Superior temporal gyrus (tissue), 1 donor: Measurements from ENCODE around the gene SMURF2.
"Not testable (repeated sequence)": the region's sequence is repeated elsewhere in the genome, so short reads cannot be mapped to it uniquely, and the experiment has no call there.

Experiments used
- DNase-seq: peaks from one replicate; pipeline ENCODE4 v3.0.0-alpha.2; 2016; ENCODE audit errors: extremely low spot score

Gene SMURF2

GRCh38 chr17:64598672-64599071 lies 63.4 kb downstream of the SMURF2 start:
- DNase-seq: no peak

GRCh38 chr17:64596988-64597387 lies 65.1 kb downstream of the SMURF2 start:
- DNase-seq: no peak

- no peak for DNase-seq
Measured at GRCh38 chr17:64596439-64596838, 65.7 kb downstream of the SMURF2 start.

GRCh38 chr17:64591944-64592343 lies 70.2 kb downstream of the SMURF2 start:
- DNase-seq: no peak

- no peak for DNase-seq
Measured at GRCh38 chr17:64585146-64585545, 77.0 kb downstream of the SMURF2 start.

- no peak for DNase-seq
Measured at GRCh38 chr17:64583038-64583437, 79.1 kb downstream of the SMURF2 start.

GRCh38 chr17:64580384-64581315 lies 81.5 kb downstream of the SMURF2 start:
- DNase-seq: no peak

GRCh38 chr17:64579917-64580316 lies 82.2 kb downstream of the SMURF2 start:
- DNase-seq: no peak

- DNase-seq: not testable (repeated sequence)
Measured at GRCh38 chr17:64577025-64577424, 85.1 kb downstream of the SMURF2 start.

- DNase-seq: no peak
Measured at GRCh38 chr17:64575431-64575830, 86.7 kb downstream of the SMURF2 start.

- DNase-seq: no peak
Measured at GRCh38 chr17:64574646-64575045, 87.5 kb downstream of the SMURF2 start.

- no peak for DNase-seq
Measured at GRCh38 chr17:64573214-64573613, 88.9 kb downstream of the SMURF2 start.

- no peak for DNase-seq
Measured at GRCh38 chr17:64572682-64573154, 89.4 kb downstream of the SMURF2 start.

GRCh38 chr17:64571746-64572145 lies 90.4 kb downstream of the SMURF2 start:
- no peak for DNase-seq

GRCh38 chr17:64565563-64565962 lies 96.5 kb downstream of the SMURF2 start:
- no peak for DNase-seq

- no peak for DNase-seq
Measured at GRCh38 chr17:64564098-64564497, 98.0 kb downstream of the SMURF2 start.

GRCh38 chr17:64555281-64555680 lies 106.8 kb downstream of the SMURF2 start:
- no peak for DNase-seq

GRCh38 chr17:64554028-64554637 lies 108.0 kb downstream of the SMURF2 start:
- DNase-seq: no peak

- DNase-seq: no peak
Measured at GRCh38 chr17:64551461-64551860, 110.6 kb downstream of the SMURF2 start.

GRCh38 chr17:64547319-64547718 lies 114.8 kb downstream of the SMURF2 start:
- no peak for DNase-seq

- peak; percentile 58 for DNase-seq
Measured at GRCh38 chr17:64546716-64547115, 115.4 kb downstream of the SMURF2 start.

GRCh38 chr17:64544742-64545141 lies 117.4 kb downstream of the SMURF2 start:
- DNase-seq: no peak
